GM18907 (cell line): ENCODE data around the gene HMGCLL1.

Experiments
- ATAC-seq: cut with Tn5 transposase; IDR thresholded peaks from one replicate; pipeline ENCODE4 v1.9.1; 2021; ENCODE audit warnings: mild to moderate bottlenecking, moderate library complexity; ENCODE audit not compliant: unreplicated experiment

HMGCLL1 gene

DNA sequence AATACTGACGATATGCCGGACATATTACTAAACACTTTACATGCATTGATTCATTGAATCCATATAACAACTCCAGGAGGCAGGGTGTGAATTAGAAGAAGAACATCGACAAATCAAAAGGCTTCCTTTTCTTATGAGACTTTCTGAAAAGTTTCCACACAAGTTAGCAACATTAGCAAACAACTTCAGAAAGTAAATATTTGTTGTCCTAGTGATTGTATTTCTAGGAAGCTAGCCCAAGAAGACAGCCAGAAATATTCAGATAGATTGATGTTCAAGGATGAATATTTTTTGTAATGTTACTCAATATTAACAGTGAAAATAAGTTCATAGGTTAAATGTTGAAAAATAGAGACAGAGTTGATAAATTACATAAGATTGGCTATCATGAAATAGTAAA is 131.1 kb downstream of the HMGCLL1 start:
- no peak for ATAC-seq

DNA sequence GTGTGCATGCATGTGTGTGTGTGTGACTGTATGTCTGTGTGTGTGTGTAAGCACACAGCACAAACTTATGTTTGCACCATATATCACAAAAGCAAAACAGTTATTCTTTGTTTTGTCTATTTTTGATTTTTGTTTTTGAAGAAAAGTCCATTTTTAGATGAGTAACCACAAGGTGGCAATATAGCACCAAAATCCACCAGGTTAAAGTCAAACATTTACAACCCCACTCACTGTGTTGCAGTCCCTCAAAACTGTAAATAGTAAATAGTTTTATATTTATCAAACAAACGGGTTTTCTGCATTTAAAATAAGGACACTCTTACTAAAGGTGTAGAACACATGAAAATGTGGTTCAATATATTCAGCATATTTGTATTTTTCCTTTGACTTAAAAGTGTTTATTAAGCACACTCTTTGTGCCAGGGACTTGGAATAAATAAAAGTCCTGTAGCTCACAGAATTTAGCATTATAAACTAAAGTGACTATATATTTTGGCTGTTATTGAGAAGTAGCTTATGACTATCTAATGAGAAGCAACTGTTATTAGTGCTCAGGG is 133.3 kb downstream of the HMGCLL1 start:
- ATAC-seq: no peak

GRCh38 chr6:55443238-55444134 is 135.5 kb downstream of the HMGCLL1 start:
- no peak for ATAC-seq

DNA sequence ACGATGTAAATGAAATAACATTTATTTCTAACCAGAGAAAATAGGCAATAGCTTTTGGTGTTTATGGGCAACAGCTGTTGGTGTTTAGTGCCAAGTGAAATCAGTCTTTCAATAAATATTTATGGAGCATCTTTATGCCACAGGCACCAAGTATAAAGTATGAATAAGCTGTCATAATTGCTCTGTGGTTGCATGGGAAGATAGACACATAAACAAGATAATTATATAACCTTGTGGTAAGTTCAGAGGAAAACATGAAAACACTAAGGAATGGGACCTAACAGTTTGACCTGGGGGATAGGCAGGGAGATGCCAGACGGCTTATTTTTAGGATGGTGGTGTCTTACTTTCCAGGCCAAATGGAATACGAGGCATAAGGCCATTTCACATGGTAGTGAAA is 140.8 kb downstream of the HMGCLL1 start:
- ATAC-seq: no peak

DNA sequence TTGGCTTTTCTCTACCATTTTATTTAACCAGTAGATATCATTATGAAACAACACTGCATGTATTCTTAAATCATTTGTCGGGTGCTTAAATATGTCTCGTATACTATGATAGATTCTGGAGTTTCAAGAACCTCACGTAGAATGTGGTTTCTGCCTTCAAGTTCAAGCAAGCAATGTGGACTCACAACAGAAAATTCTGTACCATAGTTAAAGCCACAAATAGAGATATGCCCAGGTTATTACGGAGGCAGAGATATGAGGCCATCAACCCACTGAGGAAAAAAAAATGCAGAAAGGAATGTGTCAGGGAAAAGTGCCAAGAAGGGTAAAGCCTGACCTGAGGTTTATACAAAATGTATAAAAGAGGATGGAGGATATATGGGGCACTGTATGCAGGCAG is 141.9 kb downstream of the HMGCLL1 start:
- ATAC-seq: no peak

DNA sequence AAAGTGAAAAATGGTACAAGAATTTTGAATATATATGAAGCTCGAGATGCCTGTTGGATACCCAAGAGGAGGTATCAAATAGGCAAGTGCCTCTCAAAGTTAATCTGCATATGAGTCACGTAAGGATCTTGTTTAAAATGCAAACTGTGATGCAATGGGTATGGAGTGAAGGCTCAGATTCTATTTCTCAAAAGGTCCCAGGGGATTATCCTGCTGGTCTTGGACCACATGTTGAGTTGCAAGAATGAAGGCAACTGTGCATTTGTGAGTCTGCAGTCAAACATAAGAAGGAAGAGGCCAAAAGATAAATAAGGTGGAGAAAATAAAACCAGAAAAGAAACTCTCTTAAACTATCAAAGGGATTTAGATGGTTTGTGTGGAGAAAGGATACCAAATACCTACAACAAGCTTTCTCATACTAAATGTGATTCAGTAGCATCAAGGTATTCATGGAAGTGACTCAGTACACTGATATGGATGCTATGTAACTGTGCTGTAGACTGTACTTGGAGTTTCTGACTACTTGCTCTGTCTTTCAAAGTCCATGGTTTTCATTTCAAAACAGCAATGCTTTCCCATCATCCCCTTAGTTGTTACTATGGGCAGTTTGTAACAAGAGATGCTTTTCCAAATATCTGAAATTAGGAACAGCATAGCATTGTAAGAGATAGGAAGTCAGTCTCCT is 145.4 kb downstream of the HMGCLL1 start:
- no peak for ATAC-seq

GRCh38 chr6:55423933-55424332 is 155.1 kb downstream of the HMGCLL1 start:
- no peak for ATAC-seq

- no peak for ATAC-seq
These were observed 168.3 kb downstream of the HMGCLL1 start for GRCh38 chr6:55410674-55411073.

DNA sequence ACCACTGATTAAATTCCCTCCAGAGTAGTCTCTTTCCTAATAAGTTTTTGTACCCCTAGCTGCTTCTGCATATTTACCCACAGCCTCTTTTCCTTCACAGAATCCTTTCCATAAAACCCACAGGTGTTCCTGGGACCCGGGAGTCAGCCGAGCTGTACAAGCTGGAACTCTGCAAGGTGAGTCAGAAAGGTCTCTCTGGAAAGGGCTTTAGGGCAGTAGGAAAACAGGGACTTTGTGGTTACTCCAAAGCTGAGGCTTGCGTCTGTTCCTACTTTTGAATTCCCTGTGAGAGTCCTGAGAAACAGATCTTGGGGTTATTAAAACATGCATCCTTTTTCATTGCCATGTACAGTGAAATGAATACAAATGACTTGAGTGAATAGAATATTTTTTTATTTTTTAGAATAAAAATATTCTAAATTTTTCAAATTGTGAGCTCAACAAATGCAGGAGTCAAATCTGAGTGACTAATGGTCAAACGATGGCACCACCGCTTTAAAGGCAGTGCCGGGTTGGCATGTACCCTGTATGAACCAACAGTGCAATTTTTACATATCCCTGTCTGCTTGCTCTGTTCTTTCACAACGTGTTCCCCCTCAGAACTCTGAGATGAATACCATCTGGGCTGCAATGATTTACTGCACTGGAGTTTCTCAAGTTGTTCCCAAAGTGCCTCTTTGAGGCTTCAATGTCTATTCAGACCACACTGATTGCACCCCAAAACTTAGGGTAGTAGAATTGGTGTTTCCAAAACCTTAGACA is 173.3 kb downstream of the HMGCLL1 start:
- ATAC-seq: no peak

GRCh38 chr6:55399351-55399750 is 179.6 kb downstream of the HMGCLL1 start:
- ATAC-seq: no peak

DNA sequence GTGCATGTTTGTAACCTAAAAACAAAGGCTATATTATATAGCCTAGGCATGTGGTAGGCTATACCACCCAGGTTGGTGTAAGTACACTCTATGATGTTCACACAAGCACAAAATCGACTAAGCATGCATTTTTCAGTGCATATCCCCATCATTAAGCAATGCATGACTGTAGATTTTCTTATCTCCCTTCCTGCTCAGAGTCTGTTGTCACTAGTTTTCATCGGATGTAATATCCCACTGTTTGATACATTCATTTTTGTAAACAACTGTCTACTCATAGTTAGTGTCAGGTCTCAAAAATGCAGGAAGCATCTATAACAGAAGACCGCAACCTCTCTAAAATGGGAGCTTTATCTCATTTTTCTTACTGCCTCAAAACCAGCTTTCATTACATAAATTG is 181.0 kb downstream of the HMGCLL1 start:
- no peak for ATAC-seq

- ATAC-seq: no peak
These were observed 183.1 kb downstream of the HMGCLL1 start for GRCh38 chr6:55395871-55396270.

GRCh38 chr6:55388211-55388610 is 190.8 kb downstream of the HMGCLL1 start:
- no peak for ATAC-seq
